GM18507 (cell line): ENCODE results near the gene FYB2.
"Not testable (repeated sequence)": the region's sequence is repeated elsewhere in the genome, so short reads cannot be mapped to it uniquely, and the experiment has no call there.

ENCODE experiments used
- DNase-seq: peaks from one replicate; pipeline ENCODE4 v3.0.0; 2011; ENCODE audit warnings: low read depth; ENCODE audit not compliant: insufficient read length; ENCODE audit errors: extremely low spot score
- FAIRE-seq: peaks from 2 replicates; lab custom pipeline; 2011; peaks lifted over from hg19 to GRCh38; lab: Jason Lieb, UNC

FYB2 gene

GRCh38 chr1:56799605-56800400 is 19.4 kb downstream of the FYB2 start:
- no peak for FAIRE-seq

GRCh38 chr1:56798053-56798471 is 21.1 kb downstream of the FYB2 start:
- FAIRE-seq (no peak), DNase-seq (no peak)

More at GRCh38 chr1:56799605-56800400, 19.4 kb downstream of the FYB2 start:
- DNase-seq, result no peak

- DNase-seq (no peak), FAIRE-seq (no peak)
Observed at GRCh38 chr1:56797065-56797685, 22.0 kb downstream of the FYB2 start.

GRCh38 chr1:56795870-56796269 is 23.3 kb downstream of the FYB2 start:
- FAIRE-seq (no peak), DNase-seq (no peak)

GRCh38 chr1:56790036-56790435 is 29.2 kb downstream of the FYB2 start:
- no peak for FAIRE-seq
- DNase-seq, result no peak

- DNase-seq, result no peak
- no peak for FAIRE-seq
Observed at GRCh38 chr1:56788588-56788987, 30.6 kb downstream of the FYB2 start.

- DNase-seq, result no peak
- FAIRE-seq, result no peak
Observed at GRCh38 chr1:56788102-56788501, 31.1 kb downstream of the FYB2 start.

- DNase-seq (no peak), FAIRE-seq (no peak)
Observed at GRCh38 chr1:56787330-56787729, 31.9 kb downstream of the FYB2 start.

GRCh38 chr1:56782773-56783172 is 36.4 kb downstream of the FYB2 start:
- DNase-seq (no peak), FAIRE-seq (no peak)

GRCh38 chr1:56780826-56781225 is 38.4 kb downstream of the FYB2 start:
- no peak for FAIRE-seq

GRCh38 chr1:56780128-56780750 is 39.0 kb downstream of the FYB2 start:
- FAIRE-seq (no peak), DNase-seq (no peak)

More at GRCh38 chr1:56780826-56781225, 38.4 kb downstream of the FYB2 start:
- no peak for DNase-seq

- DNase-seq (no peak), FAIRE-seq (no peak)
Observed at GRCh38 chr1:56777972-56778371, 41.2 kb downstream of the FYB2 start.

GRCh38 chr1:56774732-56775131 is 44.5 kb downstream of the FYB2 start:
- DNase-seq, FAIRE-seq: not testable (repeated sequence)

- DNase-seq, result no peak
- no peak for FAIRE-seq
Observed at GRCh38 chr1:56774067-56774609, 45.1 kb downstream of the FYB2 start.

GRCh38 chr1:56773341-56774066 is 45.7 kb downstream of the FYB2 start:
- FAIRE-seq (no peak), DNase-seq (no peak)

GRCh38 chr1:56771717-56772116 is 47.5 kb downstream of the FYB2 start:
- DNase-seq, result no peak
- FAIRE-seq, result no peak

- no peak for DNase-seq
- no peak for FAIRE-seq
Observed at GRCh38 chr1:56758794-56759193, 60.4 kb downstream of the FYB2 start.

GRCh38 chr1:56758135-56758534 is 61.1 kb downstream of the FYB2 start:
- DNase-seq (no peak), FAIRE-seq (no peak)

GRCh38 chr1:56755911-56756310 is 63.3 kb downstream of the FYB2 start:
- DNase-seq (no peak), FAIRE-seq (no peak)
